SHP77 (cell line): Measurements from ENCODE around the gene GUCA1A.
"Not testable (repeated sequence)": the region's sequence is repeated elsewhere in the genome, so short reads cannot be mapped to it uniquely, and the experiment has no call there.

ENCODE experiments used
- DNase-seq, 2 experiments: peaks; one replicate each; lab custom pipeline; 2025; lab: John Stamatoyannopoulos, UW

Gene GUCA1A

DNA sequence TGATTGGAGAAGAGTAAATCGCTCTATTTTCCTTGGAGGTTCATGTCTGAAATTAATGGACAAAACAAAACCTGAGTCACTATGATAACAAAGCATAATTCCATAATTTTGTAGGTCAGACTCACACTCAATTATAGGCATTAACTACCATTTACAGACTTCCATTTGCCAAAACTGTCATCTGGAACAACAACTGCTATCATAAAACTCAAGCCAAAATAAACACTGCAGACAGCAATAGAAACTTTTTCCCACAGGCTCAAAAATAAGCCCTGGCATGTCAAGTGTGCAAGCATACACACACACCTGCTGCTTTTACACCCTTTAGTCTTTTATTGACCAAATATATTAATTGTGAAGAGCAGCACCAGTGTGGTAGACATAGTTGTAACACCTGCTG, 37.4 kb downstream of the GUCA1A start:
- peak; percentile 74 to 82 for DNase-seq

DNA sequence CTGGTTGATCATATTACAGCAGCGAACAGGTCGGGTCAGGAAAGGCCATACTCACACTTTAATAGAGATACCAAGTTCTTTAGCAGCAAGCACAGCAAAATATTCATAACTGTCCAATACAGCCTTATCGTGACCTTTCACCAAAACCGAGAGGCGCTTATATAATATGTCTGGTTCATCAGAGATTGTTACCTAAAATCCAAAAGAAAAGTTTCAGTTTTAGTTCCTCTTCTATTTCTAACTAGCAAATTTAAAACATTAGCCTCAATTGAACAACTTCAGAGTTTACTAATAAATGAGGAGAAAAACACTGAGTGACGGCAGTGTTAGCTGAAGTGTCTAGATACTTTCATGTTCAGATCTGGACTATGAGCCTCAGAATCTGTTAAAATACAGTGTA, 38.6 kb downstream of the GUCA1A start:
- DNase-seq = no peak

DNA sequence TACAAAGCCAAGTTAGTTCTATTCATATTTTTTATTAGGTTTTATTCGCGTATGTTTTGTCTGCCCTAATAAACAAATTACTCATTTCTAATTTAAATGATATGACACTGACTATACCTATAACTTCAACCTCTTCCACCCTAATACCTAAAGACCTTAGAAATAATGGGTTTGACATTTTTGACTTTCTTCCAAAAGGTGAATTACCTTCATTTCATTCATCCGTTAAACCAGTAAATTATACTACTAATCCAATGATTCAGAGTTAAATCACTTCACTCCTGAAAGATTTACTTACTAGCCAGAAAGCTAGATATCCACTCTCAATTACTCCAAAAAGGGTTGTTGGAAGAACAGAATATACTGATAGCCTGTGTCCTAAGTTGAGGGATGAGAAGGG, 39.3 kb downstream of the GUCA1A start:
- no peak for DNase-seq

DNA sequence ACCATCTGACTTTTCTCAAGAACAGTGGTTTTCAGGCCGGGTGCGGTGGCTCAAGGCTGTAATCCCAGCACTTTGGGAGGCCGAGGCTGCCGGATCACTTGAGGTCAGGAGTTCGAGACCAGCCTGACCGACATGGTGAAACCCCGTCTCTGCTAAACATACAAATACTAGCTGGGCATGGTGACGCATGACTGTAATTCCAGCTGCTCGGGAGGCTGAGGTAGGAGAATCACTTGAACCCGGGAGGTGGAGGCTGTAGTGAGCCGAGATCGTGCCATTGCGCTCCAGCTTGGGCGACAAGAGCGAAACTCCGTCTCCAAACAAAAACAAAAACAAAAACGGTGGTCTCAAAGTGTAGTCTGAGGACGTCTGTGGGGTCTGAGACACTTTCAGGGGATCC, 43.3 kb downstream of the GUCA1A start:
- DNase-seq = not testable (repeated sequence)

DNA sequence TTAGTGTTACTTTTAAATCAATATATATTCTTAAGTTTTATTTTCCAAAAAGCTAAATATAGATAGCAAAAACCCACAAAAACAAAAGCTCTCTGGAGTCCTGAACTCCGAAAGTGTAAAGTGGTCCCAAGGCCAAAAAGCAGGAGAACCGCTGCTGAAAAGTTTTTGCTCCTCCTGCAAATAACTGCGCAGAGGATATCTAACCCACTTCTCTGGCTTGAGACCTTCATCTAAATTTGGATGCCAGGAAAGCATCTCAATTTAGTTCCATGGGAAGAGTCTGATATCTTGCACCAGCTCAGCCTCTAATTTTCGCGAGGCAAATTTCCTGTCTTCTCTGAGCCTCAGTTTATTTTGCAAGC, 44.0 kb downstream of the GUCA1A start:
- DNase-seq = no peak

DNA sequence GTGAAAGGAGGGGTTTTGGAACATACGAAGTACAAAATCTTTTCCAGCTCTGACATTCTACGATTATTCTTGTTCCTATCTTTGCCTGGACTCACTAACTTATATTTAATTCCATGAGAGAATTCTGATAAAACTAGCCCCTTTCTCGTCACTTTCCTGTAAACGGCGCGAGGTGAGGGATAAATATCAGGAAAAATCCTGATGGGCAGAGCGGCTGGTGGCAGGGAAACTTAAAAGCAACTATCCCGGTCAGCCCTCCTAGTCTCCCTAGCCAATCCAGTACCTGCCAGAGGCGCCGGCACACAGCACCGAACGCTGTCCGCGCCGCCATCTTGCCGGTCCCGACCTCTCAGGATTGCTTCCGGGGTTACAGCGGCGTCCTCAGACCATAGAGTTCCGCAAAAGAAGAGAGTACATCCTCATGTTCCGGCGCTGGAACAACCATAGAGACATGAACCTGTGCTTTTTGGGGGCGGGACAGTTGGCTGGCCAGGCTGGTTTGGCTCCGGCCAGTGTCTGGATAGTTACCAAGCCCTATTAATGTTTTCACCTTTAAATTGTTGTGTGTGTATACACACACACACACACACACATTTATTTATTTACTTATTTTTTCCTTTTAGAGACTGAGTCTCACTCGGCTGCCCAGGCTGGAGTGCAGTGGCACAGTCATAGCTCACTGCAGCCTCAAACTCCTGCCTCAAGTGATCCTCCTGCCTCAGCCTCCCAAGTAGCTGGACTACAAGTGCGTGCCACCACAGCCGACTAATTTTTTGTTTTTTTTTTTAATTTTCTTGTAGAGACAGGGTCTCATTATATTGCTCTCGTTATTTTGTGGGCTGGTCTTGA, 44.6 kb downstream of the GUCA1A start, which contains the start of gene MRPS10:
TSS of gene MRPS10 (minus strand) at position 343 of the 849 bp plus-strand sequence. CDS start at position 331, 12 bp downstream.
- peak; percentile 94 for DNase-seq

DNA sequence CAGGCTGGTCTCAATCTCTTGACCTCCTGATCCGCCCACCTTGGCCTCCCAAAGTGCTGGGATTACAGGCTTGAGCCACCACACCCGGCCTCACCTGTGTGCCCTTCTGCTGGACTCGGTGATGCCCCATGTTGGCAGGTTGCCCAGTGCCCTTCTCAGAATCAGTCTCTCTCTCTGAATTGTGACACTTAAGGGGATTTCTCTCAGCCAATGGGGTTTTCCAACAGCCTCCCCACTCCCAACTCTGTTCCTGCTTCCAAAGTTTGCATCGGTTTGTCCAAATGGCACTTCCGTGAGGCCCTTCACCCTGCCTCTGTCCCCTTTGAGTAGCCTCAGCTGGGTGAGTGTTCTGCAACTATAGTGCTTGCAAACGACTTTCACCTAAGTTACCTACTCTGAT, 47.6 kb downstream of the GUCA1A start:
- DNase-seq = no peak

DNA sequence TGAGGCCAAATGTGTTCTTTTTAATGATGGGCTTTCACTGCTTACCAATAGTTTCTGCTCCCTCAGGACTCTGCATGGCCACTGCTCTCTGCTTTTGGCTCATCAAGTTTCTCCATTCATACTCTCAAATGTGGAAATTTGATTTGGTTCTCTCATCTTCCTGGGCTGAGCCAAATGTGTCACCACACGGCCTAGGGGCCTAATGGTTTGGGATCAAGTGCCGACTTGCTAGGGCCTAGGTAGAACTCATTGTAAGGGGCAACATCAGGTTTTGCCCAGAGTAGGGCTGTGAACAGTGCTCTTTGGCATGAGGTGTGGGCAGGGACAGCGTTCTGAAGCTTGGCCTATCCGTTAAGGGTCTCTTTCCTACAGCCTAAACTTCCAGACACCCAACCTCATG, 48.4 kb downstream of the GUCA1A start:
- DNase-seq = no peak

DNA sequence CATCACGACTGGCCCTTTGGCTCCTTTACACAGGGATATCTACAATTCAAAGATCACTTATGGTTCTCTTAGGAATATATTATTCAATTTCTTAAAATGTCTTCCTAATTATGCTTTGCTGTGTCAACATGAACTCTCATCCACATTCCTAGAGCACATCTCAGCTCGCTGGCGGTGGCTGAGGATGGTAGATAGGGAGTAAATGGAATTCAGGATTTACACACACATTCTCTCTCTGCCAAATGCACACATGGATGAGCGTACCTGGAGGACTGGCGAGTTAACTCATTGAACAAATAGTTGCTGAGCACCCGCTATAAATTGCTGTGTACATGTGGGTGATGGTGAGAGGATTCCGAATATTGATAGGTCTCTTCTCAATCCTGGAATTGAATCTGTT, 49.3 kb downstream of the GUCA1A start:
- no peak for DNase-seq

DNA sequence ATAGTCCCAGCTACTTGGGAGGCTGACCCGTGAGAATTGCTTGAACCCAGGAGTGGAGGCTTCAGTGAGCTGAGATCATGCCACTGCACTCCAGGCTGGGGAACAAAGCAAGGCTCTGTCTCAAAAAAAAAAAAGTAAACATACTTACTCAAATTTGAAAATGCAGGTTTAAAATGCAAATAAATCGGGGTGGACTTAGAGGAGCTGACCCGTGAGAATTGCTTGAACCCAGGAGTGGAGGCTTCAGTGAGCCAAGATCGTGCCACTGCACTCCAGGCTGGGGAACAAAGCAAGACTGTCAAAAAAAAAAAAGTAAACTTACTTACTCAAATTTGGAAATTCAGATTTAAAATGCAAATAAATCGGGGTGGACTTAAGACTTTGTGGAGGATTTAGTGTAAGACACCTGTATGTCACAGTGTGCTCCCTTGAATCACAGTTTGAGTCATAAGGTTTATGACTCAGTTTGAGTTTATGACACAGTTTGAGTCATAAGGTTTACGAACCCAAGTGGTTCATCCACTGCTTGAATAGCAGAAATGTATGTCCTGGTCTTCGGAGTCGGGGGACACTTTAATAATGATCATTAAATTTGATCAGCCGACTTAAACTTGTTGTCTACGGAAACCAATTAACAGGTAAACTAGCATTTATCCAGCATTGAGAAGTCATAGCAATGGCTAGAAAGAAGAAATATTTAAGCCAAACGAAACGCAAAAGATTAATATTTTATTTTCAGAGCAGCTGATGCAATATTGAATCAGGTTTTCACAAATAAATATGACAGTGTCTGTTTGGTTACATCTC, 51.3 kb downstream of the GUCA1A start:
- no peak for DNase-seq

DNA sequence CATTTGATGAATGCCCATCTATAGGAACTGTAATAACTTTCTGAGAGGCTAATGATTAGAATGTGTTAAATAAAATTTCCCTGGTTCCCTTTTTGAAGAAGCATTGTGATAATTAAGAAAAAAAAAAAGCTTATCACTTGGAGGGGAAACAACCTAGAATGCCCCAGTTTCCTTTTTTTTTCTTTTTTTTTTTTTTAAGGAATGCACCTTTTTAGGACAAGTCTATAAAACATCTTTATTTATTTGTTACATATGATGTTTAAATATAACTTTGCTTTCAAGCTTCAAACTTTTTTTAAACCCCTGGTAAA, 51.8 kb downstream of the GUCA1A start:
- no peak for DNase-seq

DNA sequence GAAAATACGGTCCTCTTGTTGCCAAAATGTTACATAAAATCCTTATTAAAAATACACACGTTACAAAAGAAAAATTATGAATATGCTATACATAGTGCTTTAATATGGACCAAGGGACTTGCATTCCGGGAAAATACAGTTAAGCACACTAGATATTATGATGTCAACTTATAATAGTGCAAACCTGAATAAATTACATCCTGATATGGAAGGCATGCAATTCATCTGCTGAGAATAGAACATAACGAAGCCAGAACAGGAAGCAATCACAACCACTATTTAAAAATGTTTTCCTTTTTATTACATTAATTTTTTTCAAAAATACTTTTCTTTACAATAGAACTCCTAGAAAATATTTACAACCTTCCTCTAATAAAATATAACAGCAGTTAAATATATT, 52.3 kb downstream of the GUCA1A start:
- no peak for DNase-seq

DNA sequence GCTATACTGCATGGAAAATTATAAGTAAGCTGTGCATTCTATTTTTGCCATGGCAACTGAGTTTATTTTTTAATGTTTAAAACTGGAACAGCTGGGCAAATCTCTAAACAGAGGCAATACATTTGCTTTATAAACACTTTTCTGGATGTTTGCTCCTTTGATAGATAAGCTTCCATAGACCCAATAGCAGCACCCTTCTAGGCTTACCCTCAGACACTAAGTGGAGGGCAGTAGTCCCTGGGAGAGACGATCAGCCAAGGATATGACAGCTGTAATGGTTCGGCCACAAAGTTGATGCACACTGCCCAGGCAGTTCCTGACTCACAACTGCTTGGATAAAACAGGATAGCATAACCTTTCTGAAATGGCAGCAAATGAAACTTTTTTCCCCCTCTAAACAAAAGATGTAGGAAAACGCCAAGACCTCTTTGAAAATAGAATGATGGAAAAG, 53.0 kb downstream of the GUCA1A start:
- no peak for DNase-seq

DNA sequence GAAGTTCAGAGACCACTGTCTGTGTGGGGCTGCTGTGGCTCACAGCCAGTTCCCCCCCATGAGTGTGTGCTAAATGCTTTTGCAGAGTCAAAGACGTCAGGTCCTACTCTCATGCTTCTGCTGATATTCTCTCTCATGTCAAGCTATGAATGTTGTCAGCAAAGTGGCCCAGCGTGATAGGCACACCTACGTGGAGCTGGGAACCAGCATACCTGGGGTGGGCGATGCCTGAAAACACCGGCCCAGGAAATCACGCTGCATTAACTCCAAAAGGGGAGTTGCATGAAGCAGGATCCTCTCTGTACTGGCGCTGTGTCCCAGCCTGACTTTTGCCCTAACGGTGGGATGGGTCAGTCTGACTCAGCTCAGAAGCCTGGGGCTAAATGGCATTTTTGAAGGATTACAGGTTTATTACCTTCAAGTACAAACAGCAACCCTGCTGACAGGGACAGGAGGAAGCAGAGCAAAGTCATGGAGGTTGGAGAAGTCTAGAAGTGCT, 53.5 kb downstream of the GUCA1A start:
- DNase-seq = no peak

DNA sequence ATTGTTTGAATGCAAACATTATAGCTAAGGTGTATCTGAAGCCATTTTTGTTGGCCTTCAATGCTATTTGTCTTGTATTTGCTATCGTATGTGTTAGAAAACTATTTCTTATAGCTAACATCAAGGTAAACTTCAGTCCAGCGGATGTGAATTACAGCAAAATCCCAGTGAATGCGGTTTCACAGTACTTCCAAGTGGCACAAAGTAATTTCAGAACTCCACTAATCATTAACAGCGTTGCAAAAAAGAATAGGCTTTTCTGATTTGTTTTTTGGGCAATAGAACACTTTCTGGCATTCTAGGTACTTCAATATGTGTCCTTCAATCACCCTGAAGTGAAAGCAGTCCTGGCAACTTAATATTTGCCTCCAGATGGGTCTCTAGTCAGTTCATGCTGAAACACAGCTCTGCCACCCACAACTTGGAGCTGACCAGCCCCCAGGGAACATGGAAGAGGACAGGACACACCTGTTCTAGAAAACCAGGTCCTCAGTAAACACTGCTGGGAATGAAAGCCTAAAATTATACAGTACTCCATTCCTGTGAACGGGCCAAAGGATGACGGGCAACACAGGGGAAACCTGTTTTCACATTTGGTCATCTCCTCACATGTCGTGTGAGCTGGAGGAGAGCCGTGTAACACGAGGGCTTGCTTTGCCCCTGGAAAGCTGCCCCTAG, 54.1 kb downstream of the GUCA1A start:
- no peak for DNase-seq

DNA sequence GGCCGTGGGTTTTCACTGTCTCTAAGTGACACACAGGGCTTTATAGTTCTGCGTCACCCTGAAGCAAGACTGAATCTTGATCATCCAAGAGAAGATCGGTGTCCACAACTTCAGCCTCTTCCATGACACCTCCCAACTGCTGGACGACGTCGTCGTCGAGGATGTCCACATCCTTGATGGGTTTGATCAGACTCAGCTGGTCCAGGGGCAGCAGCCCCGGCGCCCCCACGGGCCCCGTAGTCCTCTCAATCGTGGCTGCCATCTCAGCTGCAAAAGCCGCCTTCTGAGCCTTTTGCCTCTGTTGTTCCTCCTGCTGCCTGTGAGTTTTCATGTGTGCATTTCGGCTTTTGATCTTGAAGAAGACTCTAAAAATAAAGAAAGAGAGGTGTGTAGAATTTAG, 55.1 kb downstream of the GUCA1A start:
- DNase-seq = no peak
